Lung microvascular endothelial cell (primary cell): Measurements from ENCODE around the gene RSBN1L. TPM values are rescaled to one million over a fixed set of nuclear protein-coding genes. Genes with fewer than 3 reads are reported as not detected.
A peak's percentile ranks its signal among the peaks of the same experiment; 100 is the strongest.

Experiments
- DNase-seq, 2 donors: peaks; one replicate each; pipeline versions ENCODE4 v3.0.0 to v3.0.0-alpha.2; 2010; ENCODE audit warnings: low read depth in 2 of 2
- total RNA-seq: library from RNA; depleted of rRNA; stranded (reverse); fragments of >200 nt; gene quantifications from 2 replicates; pipeline ENCODE4 v1.2.1, GENCODE V29; 2014

RSBN1L gene
- total RNA-seq, 1 donor from 2014 or later = 10.3 TPM

DNA sequence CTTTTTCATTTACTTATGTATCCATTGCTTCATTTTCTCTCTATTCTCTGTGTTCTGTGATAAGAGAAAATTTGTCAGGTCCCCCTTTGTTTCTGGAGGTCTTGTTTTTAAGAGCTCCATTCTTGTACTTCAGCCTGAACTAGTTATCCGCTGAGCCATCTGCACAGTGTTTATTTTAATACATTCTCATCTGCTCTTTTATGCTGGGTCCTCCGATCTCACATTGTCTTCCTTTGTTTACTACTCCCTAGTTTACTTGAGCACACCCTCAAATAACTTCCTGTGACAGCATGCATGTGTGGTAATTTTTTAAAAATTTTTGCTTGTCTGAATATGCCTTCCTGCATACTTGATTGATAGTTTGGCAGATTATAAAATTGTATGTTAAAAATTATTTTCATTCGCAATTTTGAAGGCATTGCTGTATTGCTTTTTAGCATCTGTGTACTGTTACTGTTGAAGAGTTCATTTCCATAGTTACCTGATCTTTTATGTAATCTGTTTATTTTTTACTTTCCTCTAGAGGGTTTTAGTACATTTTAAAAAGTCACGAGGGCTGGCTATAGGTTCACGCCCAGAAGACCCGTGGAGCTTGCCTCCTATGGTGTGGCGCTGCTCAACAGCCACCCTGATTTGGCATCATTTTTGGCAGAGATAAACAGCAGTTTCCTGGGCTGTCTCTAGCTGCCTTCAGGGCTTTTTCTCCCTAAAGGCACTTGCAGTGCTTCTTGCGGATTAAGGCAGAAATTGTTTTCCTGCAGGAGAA lies 31.9 kb downstream of the RSBN1L start:
- peak; percentile 18 to 79 for DNase-seq

DNA sequence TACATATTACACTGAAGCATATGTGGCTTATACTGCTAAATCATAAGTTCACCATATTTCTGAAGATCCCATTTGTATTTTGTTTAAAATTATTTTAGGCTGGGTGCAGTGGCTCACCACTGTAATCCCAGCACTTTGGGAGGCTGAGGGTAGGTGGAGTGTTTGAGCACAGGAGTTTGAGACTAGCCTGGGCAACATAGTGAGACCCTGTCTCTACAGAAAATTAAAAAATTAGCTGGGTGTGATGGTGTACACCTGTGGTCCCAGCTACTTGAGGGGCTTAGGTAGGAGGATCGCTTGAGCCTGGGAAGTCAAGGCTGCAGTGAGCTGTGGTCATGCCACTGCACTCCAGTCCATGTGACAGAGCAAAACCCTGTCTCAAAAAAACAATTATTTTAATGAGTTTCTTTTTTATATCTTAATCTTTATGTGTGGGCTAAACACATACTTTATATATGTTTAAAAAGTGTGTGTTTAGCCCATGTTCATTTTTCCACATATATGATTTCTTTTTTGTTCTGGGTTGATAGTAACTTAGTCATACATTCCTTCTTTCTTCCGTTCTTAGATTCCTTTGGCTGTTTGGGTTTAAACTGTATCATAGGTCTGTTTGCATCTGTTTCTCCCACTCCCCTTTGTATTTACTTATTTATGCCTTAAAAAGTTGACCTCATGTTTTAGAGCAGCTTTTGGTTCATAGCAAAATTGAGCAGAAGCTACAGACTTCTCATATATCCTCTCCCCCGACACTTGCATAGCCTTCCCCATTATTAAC lies 33.5 kb downstream of the RSBN1L start:
- DNase-seq = no peak

DNA sequence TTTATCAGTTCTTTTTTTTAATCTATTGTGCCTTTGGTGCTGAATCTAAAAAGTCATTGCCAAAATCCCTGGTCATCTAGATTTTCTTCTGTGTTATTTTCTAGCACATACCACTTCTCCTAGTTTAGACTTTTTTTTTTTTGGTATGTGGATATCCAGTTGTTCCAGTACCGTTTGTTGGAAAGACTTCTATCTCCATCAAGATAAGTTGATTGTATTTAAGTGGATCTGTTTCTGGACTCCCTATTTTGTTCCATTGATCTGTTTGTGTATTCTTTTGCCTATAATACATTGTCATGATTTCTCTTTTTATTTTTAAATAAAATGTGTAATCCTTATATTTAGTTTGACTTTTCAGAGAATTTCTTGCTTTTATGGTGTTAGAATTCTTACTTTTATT lies 35.5 kb downstream of the RSBN1L start:
- no peak for DNase-seq

- peak; percentile 13 to 26 for DNase-seq
These were observed 38.6 kb downstream of the RSBN1L start for GRCh38 chr7:77734659-77735421.

GRCh38 chr7:77735457-77735856 lies 39.2 kb downstream of the RSBN1L start:
- DNase-seq = no peak

- no peak for DNase-seq
These were observed 40.7 kb downstream of the RSBN1L start for GRCh38 chr7:77736991-77737390.

GRCh38 chr7:77738382-77738781 lies 42.1 kb downstream of the RSBN1L start:
- no peak for DNase-seq

- DNase-seq = peak; percentile 31 to 53
These were observed 42.6 kb downstream of the RSBN1L start for GRCh38 chr7:77738871-77739270.

GRCh38 chr7:77740257-77740656 lies 44.0 kb downstream of the RSBN1L start:
- no peak for DNase-seq

DNA sequence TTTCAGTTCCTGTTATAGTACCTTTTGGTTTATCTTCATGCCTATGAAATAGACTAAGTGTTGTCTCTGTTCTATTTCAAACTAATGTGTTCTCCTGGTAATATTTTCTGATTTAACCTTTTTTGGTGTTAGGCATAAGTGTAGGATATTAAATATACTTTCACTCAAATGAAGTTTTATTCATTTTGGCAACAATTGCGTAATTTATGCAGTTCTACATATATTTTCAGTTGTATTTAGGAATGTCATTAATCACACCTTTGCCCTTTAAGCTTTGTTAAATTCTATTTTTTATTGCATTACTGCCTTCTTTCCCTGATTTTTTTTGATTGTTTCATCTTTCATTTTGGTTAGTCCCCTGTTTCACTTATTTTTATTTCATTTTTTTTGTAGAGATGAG lies 47.3 kb downstream of the RSBN1L start:
- no peak for DNase-seq

DNA sequence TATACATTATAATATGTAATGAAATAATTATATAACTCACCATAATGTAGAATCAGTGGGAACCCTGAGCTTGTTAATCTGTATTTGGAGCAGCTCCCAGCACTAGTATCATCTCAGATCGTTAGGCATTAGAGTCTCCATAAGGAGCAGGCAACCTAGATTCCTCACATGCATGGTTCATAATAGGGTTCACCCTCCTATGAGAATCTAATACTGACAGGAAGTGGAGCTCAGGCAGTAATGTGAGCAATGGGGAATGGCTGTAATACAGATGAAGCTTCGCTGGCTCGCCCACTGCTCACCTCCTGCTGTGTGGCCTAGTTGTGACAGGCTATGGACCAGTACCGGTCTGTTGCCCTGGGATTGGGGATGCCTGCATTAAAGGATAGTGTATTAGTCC lies 49.5 kb downstream of the RSBN1L start:
- DNase-seq = no peak

DNA sequence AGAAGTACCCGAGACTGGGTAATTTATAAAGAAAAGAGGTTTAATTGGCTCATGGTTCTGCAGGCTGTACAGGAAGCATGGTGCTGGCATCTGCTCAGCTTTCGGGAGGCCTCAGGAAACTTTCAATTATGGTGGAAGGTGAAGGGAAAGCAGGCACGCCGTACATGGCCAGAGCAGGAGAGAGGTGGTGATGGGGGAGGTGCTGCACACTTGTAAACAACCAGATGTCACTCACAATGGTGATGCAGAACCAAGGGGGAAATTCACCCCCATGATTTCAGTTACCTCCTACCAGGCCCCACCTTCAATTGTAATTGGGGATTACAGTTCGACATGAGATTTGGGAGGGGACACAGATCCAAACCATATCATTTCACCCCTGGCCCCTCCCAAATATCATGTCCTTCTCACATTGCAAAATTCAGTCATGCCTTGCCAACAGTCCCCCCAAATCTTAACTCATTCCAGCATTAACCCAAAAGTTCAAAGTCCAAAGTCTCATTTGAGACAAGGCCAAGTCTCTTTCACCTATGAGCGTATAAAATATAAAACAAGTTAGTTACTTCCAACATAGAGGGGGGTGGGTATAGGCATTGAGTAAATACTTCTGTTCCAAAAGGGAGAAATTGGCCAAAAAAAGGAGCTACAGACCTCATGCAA lies 50.0 kb downstream of the RSBN1L start:
- no peak for DNase-seq

DNA sequence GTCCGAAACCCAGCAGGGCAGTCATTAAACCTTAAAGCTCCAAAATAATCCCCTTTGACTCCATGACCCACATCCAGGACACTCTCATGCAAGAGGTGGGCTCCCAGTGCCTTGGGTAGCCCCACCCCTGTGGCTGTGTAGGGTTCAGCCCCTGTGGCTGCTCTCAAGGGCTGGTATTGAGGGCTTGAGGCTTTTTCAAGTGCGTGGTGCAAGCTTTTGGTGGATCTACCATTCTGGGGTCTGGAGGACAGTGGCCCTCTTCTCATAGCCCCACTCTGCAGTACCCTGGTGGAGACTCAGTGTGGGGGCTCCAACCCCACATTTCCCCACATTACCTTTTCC lies 50.5 kb downstream of the RSBN1L start:
- DNase-seq = no peak

DNA sequence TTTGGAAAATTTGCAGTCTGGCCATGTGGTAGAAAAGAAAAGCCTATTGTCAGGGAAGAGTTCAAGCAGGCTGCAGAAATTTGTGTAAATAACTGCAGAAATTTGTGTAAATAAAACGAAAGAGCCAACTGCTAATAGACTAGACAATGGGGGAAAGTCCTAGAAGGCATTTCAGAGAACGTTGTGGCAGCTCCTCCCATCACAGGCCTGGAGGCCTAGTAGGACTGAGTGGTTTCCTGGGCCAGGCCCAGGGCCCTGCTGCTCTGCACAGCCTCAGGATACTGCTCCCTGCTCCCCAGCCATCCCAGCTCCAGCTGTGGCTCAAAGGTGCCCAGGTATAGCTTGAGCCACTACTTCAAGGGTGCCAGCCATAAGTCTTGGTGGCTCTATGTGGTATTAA lies 50.9 kb downstream of the RSBN1L start:
- no peak for DNase-seq

DNA sequence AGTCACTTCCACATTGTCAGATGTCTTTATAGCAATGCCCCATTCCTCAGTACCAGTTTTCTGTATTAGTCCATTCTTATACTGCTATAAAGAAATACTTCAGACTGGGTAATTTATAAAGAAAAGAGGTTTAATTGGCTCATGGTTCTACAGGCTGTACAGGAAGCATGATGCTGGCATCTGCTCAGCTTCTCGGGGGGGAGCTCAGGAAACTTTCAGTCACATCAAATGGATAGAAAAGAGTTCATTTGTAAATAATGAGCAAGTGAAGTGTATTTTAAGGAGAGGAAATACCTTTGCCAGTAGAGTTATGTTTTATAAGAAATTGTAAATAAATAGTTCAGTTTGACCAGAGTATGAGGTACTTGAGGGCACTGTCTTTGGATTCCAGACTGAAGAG lies 51.5 kb downstream of the RSBN1L start:
- peak in 1 of 2 donors; percentile 56 for DNase-seq

GRCh38 chr7:77752016-77752415 lies 55.8 kb downstream of the RSBN1L start:
- peak in 1 of 2 donors; percentile 82 for DNase-seq

DNA sequence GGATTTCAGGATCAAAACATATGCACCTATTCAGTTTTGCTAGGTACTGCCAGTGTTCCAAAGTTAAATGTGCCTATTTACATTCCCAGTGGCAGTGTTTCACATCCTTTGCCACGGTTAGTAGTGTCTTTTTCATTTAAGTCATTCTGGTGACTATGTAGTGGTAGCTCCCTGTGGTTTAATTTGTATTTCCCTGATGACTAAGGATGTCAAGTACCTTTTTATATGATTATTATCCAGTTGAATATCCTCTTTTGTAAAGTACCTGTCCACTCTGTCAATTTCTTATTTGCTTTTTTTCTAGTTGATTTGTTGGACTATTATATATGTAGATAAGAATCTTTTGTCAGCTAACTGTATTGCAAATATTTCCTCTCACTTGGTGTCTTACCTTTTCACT lies 56.9 kb downstream of the RSBN1L start:
- no peak for DNase-seq

GRCh38 chr7:77757589-77757988 lies 61.3 kb downstream of the RSBN1L start:
- DNase-seq = peak in 1 of 2 donors; percentile 4

GRCh38 chr7:77759294-77759889 lies 63.1 kb downstream of the RSBN1L start:
- DNase-seq = peak; percentile 75 to 86

- DNase-seq = no peak
These were observed 64.7 kb downstream of the RSBN1L start for GRCh38 chr7:77760809-77761453.

GRCh38 chr7:77765481-77765880 lies 69.2 kb downstream of the RSBN1L start:
- no peak for DNase-seq
